ENCODE data around the gene LENG8.
A peak's percentile ranks its signal among the peaks of the same experiment; 100 is the strongest.

LENG8 gene

GRCh38 chr19:54448774-54449700 lies at the start of gene LENG8:
TSS of gene LENG8 (plus strand) at chr19:54449199. CDS start at chr19:54451345, 2,146 bp downstream.
- TF ChIP-seq CTCF (IDR thresholded peaks at IDR 0.05; ENCODE audit: borderline replicate concordance, insufficient read depth, low read depth, low read length) = no peak
- peak within 1 kb of the TSS; percentile 83 for H3K4me3 ChIP-seq (ENCODE audit: low read depth, low read length)

GRCh38 chr19:54400913-54401312 lies 48.1 kb upstream of the LENG8 start:
- H3K4me3 ChIP-seq (ENCODE audit: low read depth, low read length) = no peak overlapping the region
- TF ChIP-seq CTCF (IDR thresholded peaks at IDR 0.05; ENCODE audit: borderline replicate concordance, insufficient read depth, low read depth, low read length) = no peak

- no peak for TF ChIP-seq CTCF (IDR thresholded peaks at IDR 0.05; ENCODE audit: borderline replicate concordance, insufficient read depth, low read depth, low read length)
- H3K4me3 ChIP-seq (ENCODE audit: low read depth, low read length) = no peak overlapping the region
These were observed 45.9 kb upstream of the LENG8 start for GRCh38 chr19:54403054-54403453.

GRCh38 chr19:54405628-54406027 lies 43.4 kb upstream of the LENG8 start:
- TF ChIP-seq CTCF (IDR thresholded peaks at IDR 0.05; ENCODE audit: borderline replicate concordance, insufficient read depth, low read depth, low read length) = no peak
- no peak overlapping the region for H3K4me3 ChIP-seq (ENCODE audit: low read depth, low read length)

- TF ChIP-seq CTCF (IDR thresholded peaks at IDR 0.05; ENCODE audit: borderline replicate concordance, insufficient read depth, low read depth, low read length) = no peak
- H3K4me3 ChIP-seq (ENCODE audit: low read depth, low read length) = no peak overlapping the region
These were observed 41.2 kb upstream of the LENG8 start for GRCh38 chr19:54407780-54408179.

GRCh38 chr19:54408456-54409026 lies 40.5 kb upstream of the LENG8 start:
- H3K4me3 ChIP-seq (ENCODE audit: low read depth, low read length) = no peak overlapping the region
- no peak for TF ChIP-seq CTCF (IDR thresholded peaks at IDR 0.05; ENCODE audit: borderline replicate concordance, insufficient read depth, low read depth, low read length)

GRCh38 chr19:54411033-54411432 lies 38.0 kb upstream of the LENG8 start:
- H3K4me3 ChIP-seq (ENCODE audit: low read depth, low read length) = no peak overlapping the region
- TF ChIP-seq CTCF (IDR thresholded peaks at IDR 0.05; ENCODE audit: borderline replicate concordance, insufficient read depth, low read depth, low read length) = no peak
